Esophagus (tissue), 2 donors: ENCODE measurements around the gene ROPN1L. TPM values are rescaled to one million over a fixed set of nuclear protein-coding genes. Genes with fewer than 3 reads are reported as not detected.

ENCODE experiments used
- H3K27ac ChIP-seq, 2 donors: one replicate each; pipeline ENCODE4 v1.5.1; 2013; ENCODE audit warnings: low read depth in 2 of 2, mild to moderate bottlenecking in 2 of 2, inconsistent platforms in 1 of 2, low read length in 1 of 2, moderate library complexity in 1 of 2
- H3K27me3 ChIP-seq, 2 donors: one replicate each; pipeline ENCODE4 v1.6.1; 2013; ENCODE audit warnings: low read length in 2 of 2, control low read depth in 1 of 2, mild to moderate bottlenecking in 1 of 2; ENCODE audit not compliant: insufficient read depth in 2 of 2, control insufficient read depth in 1 of 2
- H3K36me3 ChIP-seq, 2 donors: one replicate each; pipeline ENCODE4 v1.6.1; 2013; ENCODE audit warnings: low read length in 1 of 2; ENCODE audit not compliant: control insufficient read depth in 2 of 2, insufficient read depth in 2 of 2
- H3K4me1 ChIP-seq, 2 donors: one replicate each; pipeline ENCODE4 v1.6.1; 2013; ENCODE audit warnings: low read length in 1 of 2; ENCODE audit not compliant: control insufficient read depth in 2 of 2, insufficient read depth in 2 of 2
- H3K4me3 ChIP-seq, 2 donors: one replicate each; pipeline ENCODE4 v1.5.1; 2013; ENCODE audit warnings: low read length in 2 of 2, mild to moderate bottlenecking in 2 of 2, low read depth in 1 of 2, moderate library complexity in 1 of 2
- H3K9me3 ChIP-seq, 2 donors: one replicate each; pipeline ENCODE4 v1.6.1; 2013; ENCODE audit warnings: mild to moderate bottlenecking in 2 of 2, low read depth in 1 of 2, low read length in 1 of 2, moderate library complexity in 1 of 2; ENCODE audit not compliant: control insufficient read depth in 2 of 2, insufficient read depth in 1 of 2
- WGBS, 2 donors: extraction: QIAGEN DNeasy Blood & Tissue Kit; methylation state at CpG; one replicate each; pipeline ENCODE4 v1.1.7; 2013; 5-methylcytosine and 5-hydroxymethylcytosine counted together
- polyA plus RNA-seq, 2 donors: library from polyadenylated mRNA; stranded (reverse); fragments of 200-250 nt; gene quantifications; one replicate each; pipeline ENCODE4 v1.2.3, GENCODE V29; 2013
- donor health status: healthy with polysubstance abuse.
- donor health status: Bipolar disorder and iron deficiency.

Gene ROPN1L
- polyA plus RNA-seq, 2 donors = 0.11 to 0.16 TPM

GRCh38 chr5:10453545-10453944 is 11.9 kb downstream of the ROPN1L start:
- Histone ChIP-seq H3K27me3 (no peaks in the 10 kb centered on the region), H3K4me3 (no peak overlapping the region), H3K27ac (no peak overlapping the region), H3K9me3 (no peaks in the 10 kb centered on the region), H3K36me3 (no peaks in the 10 kb centered on the region), H3K4me1 (peaks cover 0 to 14% of the 10 kb centered on the region in 2 donors)
- WGBS, 2 donors = 73 to 74% methylated on average over 8 of the region's 8 CpGs

GRCh38 chr5:10454591-10455276 is 13.1 kb downstream of the ROPN1L start:
- Histone ChIP-seq H3K4me1 (peaks cover 0 to 14% of the 10 kb centered on the region in 2 donors), H3K36me3 (no peaks in the 10 kb centered on the region), H3K9me3 (no peaks in the 10 kb centered on the region), H3K27me3 (no peaks in the 10 kb centered on the region), H3K4me3 (no peak overlapping the region), H3K27ac (no peak overlapping the region)
- 51 to 63% methylated on average over 19 of the region's 19 CpGs for WGBS, 2 donors

GRCh38 chr5:10455277-10455670 is 13.6 kb downstream of the ROPN1L start:
- H3K27me3 ChIP-seq = no peaks in the 10 kb centered on the region
- no peaks in the 10 kb centered on the region for H3K9me3 ChIP-seq
- H3K36me3 ChIP-seq = no peaks in the 10 kb centered on the region
- 81% methylated on average over 14 of the region's 14 CpGs for WGBS, 2 donors
- H3K4me1 ChIP-seq = peaks cover 0 to 14% of the 10 kb centered on the region in 2 donors
- H3K27ac ChIP-seq = no peak overlapping the region
- H3K4me3 ChIP-seq = no peak overlapping the region

GRCh38 chr5:10456583-10457420 is 15.1 kb downstream of the ROPN1L start:
- no peak overlapping the region for H3K4me3 ChIP-seq
- no peaks in the 10 kb centered on the region for H3K36me3 ChIP-seq
- H3K27ac ChIP-seq = no peak overlapping the region
- H3K4me1 ChIP-seq = peaks cover 0 to 14% of the 10 kb centered on the region in 2 donors
- H3K27me3 ChIP-seq = no peaks in the 10 kb centered on the region
- WGBS, 2 donors = 57 to 65% methylated on average over 26 of the region's 26 CpGs
- H3K9me3 ChIP-seq = no peaks in the 10 kb centered on the region

GRCh38 chr5:10457682-10458574 is 16.2 kb downstream of the ROPN1L start:
- Histone ChIP-seq H3K9me3 (no peaks in the 10 kb centered on the region), H3K36me3 (no peaks in the 10 kb centered on the region), H3K4me3 (no peak overlapping the region), H3K27me3 (no peaks in the 10 kb centered on the region), H3K4me1 (peaks cover 0 to 13% of the 10 kb centered on the region in 2 donors), H3K27ac (no peak overlapping the region)
- 59 to 61% methylated on average over 23 of the region's 23 CpGs for WGBS, 2 donors

- Histone ChIP-seq H3K27me3 (no peaks in the 10 kb centered on the region), H3K27ac (no peak overlapping the region), H3K4me1 (peaks cover 0 to 10% of the 10 kb centered on the region in 2 donors), H3K9me3 (no peaks in the 10 kb centered on the region), H3K4me3 (no peak overlapping the region), H3K36me3 (no peaks in the 10 kb centered on the region)
- WGBS, 2 donors = 86% methylated on average over 19 of the region's 19 CpGs
These were observed 17.7 kb downstream of the ROPN1L start for GRCh38 chr5:10459080-10460055.

- Histone ChIP-seq H3K4me3 (no peak overlapping the region), H3K27me3 (no peaks in the 10 kb centered on the region), H3K9me3 (no peaks in the 10 kb centered on the region), H3K4me1 (peaks cover 0 to 7% of the 10 kb centered on the region in 2 donors), H3K36me3 (no peaks in the 10 kb centered on the region), H3K27ac (no peak overlapping the region)
- 37 to 38% methylated on average over 13 of the region's 13 CpGs for WGBS, 2 donors
These were observed 18.7 kb downstream of the ROPN1L start for GRCh38 chr5:10460252-10460906.

- H3K27ac ChIP-seq = no peak overlapping the region
- no peaks in the 10 kb centered on the region for H3K27me3 ChIP-seq
- no peak overlapping the region for H3K4me3 ChIP-seq
- peaks cover 0 to 7% of the 10 kb centered on the region in 2 donors for H3K4me1 ChIP-seq
- H3K36me3 ChIP-seq = no peaks in the 10 kb centered on the region
- 89 to 91% methylated on average over 12 of the region's 12 CpGs for WGBS, 2 donors
- no peaks in the 10 kb centered on the region for H3K9me3 ChIP-seq
These were observed 19.4 kb downstream of the ROPN1L start for GRCh38 chr5:10461041-10461440.
